ENCODE data around the gene PSG4.
"Not testable (repeated sequence)": the region's sequence is repeated elsewhere in the genome, so short reads cannot be mapped to it uniquely, and the experiment has no call there.

DNA sequence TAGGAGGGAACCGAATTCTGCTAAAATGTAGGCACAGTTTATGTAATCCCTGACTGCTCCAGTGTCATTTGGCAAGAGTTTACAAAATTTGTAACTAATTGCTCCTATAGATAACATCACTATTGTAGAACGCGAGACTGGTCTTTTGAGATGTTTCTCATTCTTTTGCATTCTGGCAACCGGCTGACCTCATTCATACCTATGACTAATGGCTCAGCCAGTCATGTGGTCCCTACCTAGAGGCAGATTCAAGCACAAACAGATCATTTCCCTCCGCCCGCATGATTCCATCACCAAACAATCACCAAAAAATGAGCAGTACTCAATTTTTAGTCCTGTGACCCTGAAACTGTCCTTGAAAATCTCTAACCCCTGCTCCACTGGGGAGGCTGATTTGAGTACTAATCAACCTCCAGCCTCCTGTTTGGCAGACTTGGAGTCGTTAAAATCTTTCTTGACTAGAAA, 4.1 kb downstream of the PSG4 start:
- not testable (repeated sequence) for TF ChIP-seq EZH2 (IDR thresholded peaks at IDR 0.05; ENCODE audit: borderline replicate concordance, insufficient read depth, low read length, poor library complexity, severe bottlenecking); RAD21 (conservative IDR thresholded peaks at IDR 0.05)
